Mucosa of stomach (tissue), 1 donor: ENCODE data around the gene AKT1.

Experiments used
- H3K27me3 ChIP-seq: one replicate; pipeline ENCODE4 v1.7.0; 2013; ENCODE audit warnings: mild to moderate bottlenecking, low read length; ENCODE audit not compliant: control insufficient read depth, insufficient read depth
- H3K36me3 ChIP-seq: one replicate; pipeline ENCODE4 v1.7.0; 2013; ENCODE audit warnings: low read length; ENCODE audit not compliant: control insufficient read depth, insufficient read depth
- H3K4me1 ChIP-seq: one replicate; pipeline ENCODE4 v1.7.0; 2013; ENCODE audit warnings: mild to moderate bottlenecking, low read length; ENCODE audit not compliant: control insufficient read depth, insufficient read depth
- H3K4me3 ChIP-seq: one replicate; pipeline ENCODE4 v1.7.0; 2013; ENCODE audit warnings: low read length
- H3K9ac ChIP-seq: one replicate; pipeline ENCODE4 v1.7.0; 2013; ENCODE audit warnings: mild to moderate bottlenecking, low read length, moderate library complexity
- H3K9me3 ChIP-seq: one replicate; pipeline ENCODE4 v1.7.0; 2013; ENCODE audit warnings: mild to moderate bottlenecking, low read length, moderate library complexity; ENCODE audit not compliant: control insufficient read depth
- donor health status: Pancreatic carcinoma.

The AKT1 gene

GRCh38 chr14:104786091-104786586, 9.4 kb downstream of the AKT1 start:
- no peaks in the 10 kb centered on the region for H3K27me3 ChIP-seq
- H3K9ac ChIP-seq = no peak overlapping the region
- H3K4me3 ChIP-seq = no peak overlapping the region
- peaks cover 6% of the 10 kb centered on the region for H3K36me3 ChIP-seq
- no peaks in the 10 kb centered on the region for H3K9me3 ChIP-seq
- H3K4me1 ChIP-seq = peaks cover 19% of the 10 kb centered on the region

DNA sequence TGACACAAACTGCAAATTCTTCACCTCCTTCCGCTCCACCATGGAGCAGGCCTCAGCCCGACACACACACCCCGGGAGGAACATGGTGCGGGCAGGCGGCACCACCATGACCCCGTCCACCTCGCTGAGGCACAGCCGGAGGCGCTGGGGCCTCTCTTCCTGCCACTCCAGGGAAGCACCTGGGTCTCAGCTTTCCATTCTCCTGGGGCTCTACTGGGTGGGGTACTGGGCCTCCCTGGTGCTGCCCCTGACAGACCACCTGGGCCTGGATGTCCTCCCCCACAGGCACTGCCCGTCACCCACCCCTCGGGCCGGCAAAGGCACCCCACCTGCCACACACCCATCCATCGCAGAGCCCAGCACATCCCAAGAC, 9.9 kb downstream of the AKT1 start:
- H3K36me3 ChIP-seq = peaks cover 3% of the 10 kb centered on the region
- no peaks in the 10 kb centered on the region for H3K27me3 ChIP-seq
- H3K4me3 ChIP-seq = no peak overlapping the region
- no peak overlapping the region for H3K9ac ChIP-seq
- peaks cover 19% of the 10 kb centered on the region for H3K4me1 ChIP-seq
- H3K9me3 ChIP-seq = no peaks in the 10 kb centered on the region

DNA sequence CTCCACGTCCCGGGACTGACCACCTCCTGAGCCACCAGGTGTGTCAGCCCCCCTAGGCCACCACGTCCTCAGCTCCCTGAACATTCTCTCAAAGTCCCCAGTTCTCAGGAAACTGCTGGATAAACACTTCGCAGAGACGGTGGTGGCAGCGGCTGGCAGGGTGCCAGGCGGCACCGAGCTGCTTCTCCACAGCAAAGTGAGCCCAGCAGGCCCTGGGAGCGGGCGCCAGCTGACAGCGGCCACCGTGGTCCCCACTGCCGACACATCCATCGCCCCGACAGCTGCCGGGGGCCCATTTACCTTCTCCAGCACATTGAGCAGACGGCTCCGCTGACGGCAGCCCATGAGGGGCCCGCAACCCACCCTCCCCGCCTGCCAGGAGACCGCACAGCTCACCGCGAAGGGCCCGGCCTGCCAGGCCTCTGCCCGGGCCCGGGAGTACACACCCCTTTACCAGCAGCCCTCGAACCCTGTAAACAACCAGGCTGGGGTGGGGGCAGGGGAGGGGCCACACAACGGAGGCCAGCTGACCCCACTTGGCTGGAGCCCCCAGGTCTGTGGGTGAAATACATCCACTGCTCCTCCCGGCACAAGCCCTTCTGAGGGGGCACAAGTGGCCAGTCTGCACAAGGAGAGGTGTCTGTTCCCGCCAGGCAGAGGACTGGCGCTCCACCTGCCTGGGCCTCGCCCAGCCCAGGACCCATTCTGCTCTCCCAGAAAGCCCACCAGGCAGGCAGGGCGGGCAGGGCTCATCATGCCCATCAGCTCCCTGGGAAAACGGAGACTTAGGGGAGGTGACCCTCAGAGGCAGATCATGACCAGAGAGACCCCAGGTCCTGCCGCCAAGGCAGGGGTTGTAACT, 10.5 kb downstream of the AKT1 start:
- no peaks in the 10 kb centered on the region for H3K9me3 ChIP-seq
- peaks cover 19% of the 10 kb centered on the region for H3K4me1 ChIP-seq
- no peaks in the 10 kb centered on the region for H3K27me3 ChIP-seq
- no peak overlapping the region for H3K4me3 ChIP-seq
- no peaks in the 10 kb centered on the region for H3K36me3 ChIP-seq
- no peak overlapping the region for H3K9ac ChIP-seq

DNA sequence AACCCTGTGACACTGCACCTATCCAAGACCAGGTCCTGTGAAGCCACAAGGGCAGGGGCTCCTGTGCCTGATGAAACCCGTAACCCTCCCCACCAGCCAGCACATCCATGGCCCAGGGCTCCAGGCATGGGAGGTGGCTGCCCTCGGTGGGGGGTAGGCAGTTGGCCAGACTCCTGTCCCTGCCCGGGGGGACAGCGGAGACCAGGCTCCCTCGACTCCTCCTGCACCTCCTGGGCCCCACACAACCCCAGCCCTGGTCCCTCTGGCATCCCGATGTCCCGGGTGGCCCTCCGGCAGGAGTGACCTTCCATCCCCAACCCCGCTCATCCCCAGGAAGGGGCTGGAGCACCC, 11.4 kb downstream of the AKT1 start:
- no peak overlapping the region for H3K9ac ChIP-seq
- H3K36me3 ChIP-seq = no peaks in the 10 kb centered on the region
- no peak overlapping the region for H3K4me3 ChIP-seq
- peaks cover 19% of the 10 kb centered on the region for H3K4me1 ChIP-seq
- H3K9me3 ChIP-seq = no peaks in the 10 kb centered on the region
- H3K27me3 ChIP-seq = no peaks in the 10 kb centered on the region

GRCh38 chr14:104783484-104784217, 11.9 kb downstream of the AKT1 start:
- Histone ChIP-seq H3K9ac (no peak overlapping the region), H3K4me1 (peaks cover 19% of the 10 kb centered on the region)

GRCh38 chr14:104782808-104783139, 12.8 kb downstream of the AKT1 start:
- H3K27me3 ChIP-seq = no peaks in the 10 kb centered on the region
- H3K9me3 ChIP-seq = no peaks in the 10 kb centered on the region
- no peak overlapping the region for H3K9ac ChIP-seq
- H3K4me1 ChIP-seq = peaks cover 15% of the 10 kb centered on the region
- H3K4me3 ChIP-seq = no peak overlapping the region
- H3K36me3 ChIP-seq = no peaks in the 10 kb centered on the region

More at GRCh38 chr14:104783484-104784217, 11.9 kb downstream of the AKT1 start:
- H3K36me3 ChIP-seq = no peaks in the 10 kb centered on the region
- no peak overlapping the region for H3K4me3 ChIP-seq
- no peaks in the 10 kb centered on the region for H3K9me3 ChIP-seq
- H3K27me3 ChIP-seq = no peaks in the 10 kb centered on the region

DNA sequence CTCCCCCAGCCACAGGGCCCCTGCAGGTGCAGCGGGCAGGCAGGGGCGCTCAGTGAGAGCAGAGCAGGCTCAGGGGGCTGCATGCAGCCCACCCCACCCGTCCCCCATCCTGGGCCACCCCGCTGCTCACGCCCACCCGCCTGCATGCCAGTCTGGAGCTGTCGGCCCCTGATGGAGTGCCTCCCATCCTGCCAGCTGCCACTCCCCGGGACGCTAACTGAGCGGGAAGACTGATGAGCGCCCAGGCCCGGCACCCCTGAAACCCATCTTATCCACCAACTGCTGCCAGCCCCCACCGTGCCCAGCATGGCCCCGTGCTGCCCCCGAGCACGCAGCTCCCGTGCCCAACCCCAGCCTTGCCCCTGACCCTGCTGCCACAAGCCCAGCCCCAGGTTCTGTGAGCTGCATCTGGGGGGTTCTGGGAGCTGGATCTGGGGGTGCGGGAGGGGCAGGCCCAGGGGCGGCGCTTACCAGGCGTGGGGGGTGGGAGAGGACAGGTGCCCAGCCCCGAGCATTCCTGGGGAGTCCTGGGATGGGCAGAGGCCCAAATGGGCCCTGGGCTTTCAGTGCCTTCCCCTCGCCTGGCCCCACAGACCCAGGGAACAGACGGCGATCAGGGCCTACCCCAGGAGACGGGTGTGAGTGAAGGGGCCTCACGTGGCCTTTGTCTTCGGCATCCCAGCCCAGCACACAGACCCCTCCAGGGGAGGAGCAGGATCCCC, 13.3 kb downstream of the AKT1 start:
- Histone ChIP-seq H3K27me3 (no peaks in the 10 kb centered on the region), H3K9ac (no peak overlapping the region), H3K9me3 (no peaks in the 10 kb centered on the region), H3K36me3 (no peaks in the 10 kb centered on the region), H3K4me1 (peaks cover 14% of the 10 kb centered on the region), H3K4me3 (no peak overlapping the region)

DNA sequence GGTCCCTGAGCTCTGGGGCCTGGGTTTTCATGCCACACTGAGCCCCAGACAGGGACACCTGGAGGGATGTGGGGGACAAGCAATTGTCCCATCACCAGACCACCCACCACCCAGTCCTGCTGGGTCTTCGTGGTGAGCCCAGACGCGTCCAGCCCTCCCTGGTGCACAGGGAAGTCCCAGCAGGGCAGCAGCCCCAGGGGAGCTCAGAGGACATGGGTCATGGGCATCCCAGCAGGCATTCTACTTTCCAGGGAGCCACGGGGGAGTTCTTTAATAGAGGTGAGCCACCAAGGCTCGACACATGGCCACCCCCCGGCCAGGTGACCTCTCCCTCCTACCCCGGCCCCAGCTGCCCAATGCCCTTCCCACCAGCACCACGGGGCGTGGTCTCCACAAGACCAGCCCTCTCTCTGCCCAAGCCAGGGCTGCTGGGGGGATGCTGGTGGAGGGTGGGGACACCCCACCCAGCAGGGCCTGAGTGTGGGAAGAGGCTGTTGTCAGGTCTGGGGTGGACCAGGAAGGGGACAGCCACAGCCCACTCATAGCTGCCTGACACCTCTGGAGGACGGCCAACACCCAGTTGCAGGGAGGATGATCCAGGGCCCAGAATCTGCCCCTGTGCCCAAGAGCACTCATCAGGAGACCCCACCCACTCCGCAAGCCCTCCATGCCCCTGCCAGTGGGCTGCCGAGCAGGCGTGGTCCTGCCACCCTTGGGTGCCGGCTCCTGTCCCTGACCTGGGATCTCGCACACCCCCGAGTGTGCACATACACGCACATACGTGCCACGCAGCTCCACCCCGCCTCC, 14.1 kb downstream of the AKT1 start:
- Histone ChIP-seq H3K27me3 (no peaks in the 10 kb centered on the region), H3K4me1 (peaks cover 9% of the 10 kb centered on the region), H3K9ac (no peak overlapping the region), H3K4me3 (no peak overlapping the region), H3K9me3 (no peaks in the 10 kb centered on the region), H3K36me3 (no peaks in the 10 kb centered on the region)

- Histone ChIP-seq H3K9me3 (no peaks in the 10 kb centered on the region), H3K36me3 (no peaks in the 10 kb centered on the region), H3K27me3 (no peaks in the 10 kb centered on the region), H3K4me3 (no peak overlapping the region), H3K9ac (no peak overlapping the region), H3K4me1 (peaks cover 7% of the 10 kb centered on the region)
These were observed 15.0 kb downstream of the AKT1 start for GRCh38 chr14:104780513-104781030.

DNA sequence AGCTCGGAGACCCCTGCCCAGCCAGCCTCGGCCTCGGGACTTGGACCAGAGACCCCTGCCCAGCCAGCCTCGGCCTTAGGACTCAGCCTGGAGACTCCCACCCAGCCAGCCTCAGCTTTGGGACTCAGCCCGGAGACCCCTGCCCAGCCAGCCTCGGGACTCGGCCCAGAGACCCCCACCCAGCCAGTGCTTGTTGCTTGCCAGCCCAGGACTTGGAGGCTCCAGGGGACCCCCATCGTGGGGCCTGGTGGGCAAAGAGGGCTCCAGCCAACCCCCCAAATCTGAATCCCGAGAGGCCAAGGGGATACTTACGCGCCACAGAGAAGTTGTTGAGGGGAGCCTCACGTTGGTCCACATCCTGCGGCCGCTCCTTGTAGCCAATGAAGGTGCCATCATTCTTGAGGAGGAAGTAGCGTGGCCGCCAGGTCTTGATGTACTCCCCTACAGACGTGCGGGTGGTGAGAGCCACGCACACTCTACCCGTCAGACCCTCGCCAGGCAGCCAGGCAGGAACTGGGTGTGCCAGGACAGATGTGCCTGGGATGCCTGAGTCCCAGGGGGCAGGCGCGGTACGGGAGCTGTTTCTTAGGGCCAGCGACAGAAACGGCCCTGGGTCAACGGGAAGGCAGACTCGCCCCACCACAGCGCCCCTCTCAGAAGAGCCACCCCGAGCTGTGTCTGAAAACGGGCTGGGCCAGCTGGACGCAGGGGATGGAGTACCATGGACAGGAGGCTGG, 15.6 kb downstream of the AKT1 start:
- no peaks in the 10 kb centered on the region for H3K36me3 ChIP-seq
- no peaks in the 10 kb centered on the region for H3K9me3 ChIP-seq
- peaks cover 7% of the 10 kb centered on the region for H3K4me1 ChIP-seq

More for the DNA sequence above, 15.6 kb downstream of the AKT1 start:
- Histone ChIP-seq H3K4me3 (no peak overlapping the region), H3K27me3 (no peaks in the 10 kb centered on the region), H3K9ac (no peak overlapping the region)
